HL-60 (cell line): ENCODE measurements around the gene FCAMR.

Source experiments
- CTCF ChIP-seq: IDR thresholded peaks from one replicate; pipeline ENCODE4 v1.5.1; 2011; ENCODE audit warnings: low read length, control low read depth, inconsistent platforms; ENCODE audit not compliant: insufficient read depth
- GABPA ChIP-seq: IDR thresholded peaks from 2 replicates; pipeline ENCODE4 v1.6.1; 2012; ENCODE audit warnings: low read depth
- POLR2AphosphoS5 ChIP-seq: IDR thresholded peaks from 2 replicates; pipeline ENCODE4 v1.6.1; 2012; ENCODE audit warnings: low read depth
- REST ChIP-seq: IDR thresholded peaks from 2 replicates; pipeline ENCODE4 v1.6.1; 2012; ENCODE audit warnings: low read depth; ENCODE audit not compliant: insufficient replicate concordance

GRCh38 chr1:206978259-206978658, 8.0 kb upstream of the FCAMR start:
- TF ChIP-seq CTCF (no peak), POLR2AphosphoS5 (no peak), REST (no peak), GABPA (no peak)
